ENCODE data around the gene MYCBPAP.

- TF ChIP-seq CTCF (IDR thresholded peaks at IDR 0.05) (no peak), POLR2A (IDR thresholded peaks at IDR 0.05) (no peak)
Observed at GRCh38 chr17:50491505-50491904, 16.7 kb upstream of the MYCBPAP start.
